Ammon's horn (tissue), 1 donor: ENCODE measurements around the gene MPV17L.
A peak's percentile ranks its signal among the peaks of the same experiment; 100 is the strongest.
"Not testable (repeated sequence)": the region's sequence is repeated elsewhere in the genome, so short reads cannot be mapped to it uniquely, and the experiment has no call there.

Experiments used
- DNase-seq: peaks from one replicate; pipeline ENCODE4 v3.0.0-alpha.2; 2016; ENCODE audit warnings: low spot score

MPV17L gene

GRCh38 chr16:15395631-15396508 lies at the start of gene MPV17L:
Gene MPV17L (plus strand): TSS chr16:15395754. CDS start chr16:15395898, 144 bp downstream.
- DNase-seq: peak; percentile 48

- not testable (repeated sequence) for DNase-seq
Measured at GRCh38 chr16:15348721-15349120, 46.8 kb upstream of the MPV17L start.

- not testable (repeated sequence) for DNase-seq
Measured at GRCh38 chr16:15351251-15351650, 44.3 kb upstream of the MPV17L start.

GRCh38 chr16:15351745-15352144 lies 43.8 kb upstream of the MPV17L start:
- DNase-seq: not testable (repeated sequence)

DNA sequence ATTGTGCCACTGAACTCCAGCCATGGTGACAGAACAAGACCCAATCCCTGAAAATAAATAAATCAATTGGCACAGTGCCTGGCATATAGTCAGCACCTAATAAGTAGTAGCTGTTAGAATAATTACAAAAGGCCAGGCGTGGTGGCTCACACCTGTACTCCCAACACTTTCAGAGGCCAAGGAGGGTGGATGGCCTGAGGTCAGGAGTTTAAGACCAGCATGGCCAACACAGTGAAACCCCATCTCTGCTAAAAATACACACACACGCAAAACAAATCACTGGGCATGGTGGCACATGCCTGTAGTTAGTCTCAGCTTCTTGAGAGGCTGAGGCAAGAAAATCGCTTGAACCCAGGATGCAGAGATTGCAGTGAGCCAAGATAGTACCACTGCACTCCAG lies 42.7 kb upstream of the MPV17L start:
- not testable (repeated sequence) for DNase-seq

- DNase-seq: not testable (repeated sequence)
Measured at GRCh38 chr16:15354846-15355245, 40.7 kb upstream of the MPV17L start.

GRCh38 chr16:15357495-15357894 lies 38.1 kb upstream of the MPV17L start:
- not testable (repeated sequence) for DNase-seq

GRCh38 chr16:15378194-15378593 lies 17.4 kb upstream of the MPV17L start, which contains the start of gene NPIPA5:
Gene NPIPA5 (minus strand): TSS chr16:15378294. CDS start chr16:15378294, 0 bp downstream.
- not testable (repeated sequence) for DNase-seq

DNA sequence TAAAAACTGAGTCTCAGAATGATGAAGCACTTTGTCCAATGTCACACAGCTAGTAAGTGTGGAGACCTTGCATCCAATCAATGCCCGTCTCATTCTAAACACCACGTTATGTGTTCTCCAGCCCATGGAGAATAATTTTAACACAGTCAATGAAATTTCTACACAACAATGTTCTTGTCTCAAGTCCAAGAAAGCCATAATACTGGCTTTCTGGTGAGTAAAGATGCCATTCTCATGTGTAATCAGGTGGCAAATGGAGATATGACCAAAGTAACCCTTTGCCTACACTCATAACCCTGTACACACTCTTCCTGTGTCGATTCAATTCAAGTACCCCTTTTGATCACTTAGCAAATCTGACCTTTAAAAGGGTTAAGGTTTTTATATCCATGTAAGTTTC lies 12.7 kb upstream of the MPV17L start:
- DNase-seq: not testable (repeated sequence)

DNA sequence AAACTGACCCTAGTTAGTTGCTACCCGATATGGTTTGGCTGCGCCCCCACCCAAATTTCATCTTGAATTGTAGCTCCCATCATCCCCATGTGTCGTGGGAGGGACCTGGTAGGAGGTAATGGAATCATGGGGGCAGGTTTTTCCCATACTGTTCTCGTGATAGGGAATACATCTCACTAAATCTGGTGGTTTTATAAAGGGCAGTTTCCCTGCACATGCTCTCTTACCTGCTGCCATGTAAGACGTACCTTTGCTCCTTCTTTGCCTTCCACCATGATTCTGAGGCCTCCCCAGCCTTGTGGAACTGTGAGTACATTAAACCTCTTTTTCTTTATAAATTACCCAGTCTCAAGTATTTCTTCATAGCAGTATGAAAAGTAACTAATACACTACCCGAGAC lies 7.5 kb upstream of the MPV17L start:
- DNase-seq: not testable (repeated sequence)

- not testable (repeated sequence) for DNase-seq
Measured at GRCh38 chr16:15389916-15390315, 5.6 kb upstream of the MPV17L start.

GRCh38 chr16:15393025-15393424 lies 2.5 kb upstream of the MPV17L start:
- not testable (repeated sequence) for DNase-seq

DNA sequence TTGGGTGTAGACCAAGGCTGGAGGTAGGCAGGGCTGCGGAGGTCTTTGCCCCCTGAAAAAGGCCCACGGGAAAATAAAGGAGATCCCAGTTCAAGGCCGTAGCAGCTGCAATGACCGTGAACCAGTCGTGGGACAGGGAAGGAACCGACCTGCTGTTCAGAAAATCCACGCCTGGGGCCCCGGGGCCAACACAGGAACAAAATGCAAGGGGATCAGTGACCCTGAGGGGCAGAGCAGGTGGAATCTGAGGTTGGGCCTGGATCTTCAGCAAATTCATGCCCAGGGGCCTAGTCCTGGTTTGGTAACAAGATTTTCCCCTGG lies 915 bp downstream of the MPV17L start:
- not testable (repeated sequence) for DNase-seq

DNA sequence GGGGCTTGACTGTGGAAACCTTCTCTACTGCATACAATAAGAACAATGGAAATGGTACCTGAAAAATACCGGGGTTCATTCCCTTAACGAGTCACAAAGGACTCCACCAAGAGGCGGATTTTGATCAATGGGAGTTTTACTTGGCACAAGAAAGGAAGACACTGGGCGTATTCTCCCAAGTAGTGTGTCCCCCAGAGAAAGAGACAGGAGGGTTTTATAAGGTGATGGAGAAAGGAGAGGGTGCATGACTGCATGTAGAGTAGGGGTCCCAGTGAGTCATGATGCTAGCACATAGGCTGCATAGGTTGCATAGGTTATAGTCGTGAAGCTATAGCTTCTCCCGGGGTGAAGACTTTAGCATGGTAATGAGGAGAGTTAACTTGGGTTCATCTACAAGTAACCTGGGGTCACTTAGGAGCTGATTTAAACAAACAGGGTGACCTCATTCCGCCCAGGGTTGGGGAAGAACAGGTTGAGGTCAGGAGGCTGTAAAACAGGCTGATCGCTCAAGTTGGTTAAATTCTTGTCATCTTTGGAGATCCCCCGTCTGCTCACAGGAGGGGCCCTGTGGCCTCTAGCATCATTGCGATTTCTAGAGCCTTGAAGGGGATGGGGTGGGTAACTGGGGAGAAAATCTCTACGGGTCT lies 1.5 kb downstream of the MPV17L start:
- no peak for DNase-seq

GRCh38 chr16:15398618-15399316 lies 3.2 kb downstream of the MPV17L start:
- no peak for DNase-seq

- DNase-seq: no peak
Measured at GRCh38 chr16:15399317-15399716, 3.8 kb downstream of the MPV17L start.

DNA sequence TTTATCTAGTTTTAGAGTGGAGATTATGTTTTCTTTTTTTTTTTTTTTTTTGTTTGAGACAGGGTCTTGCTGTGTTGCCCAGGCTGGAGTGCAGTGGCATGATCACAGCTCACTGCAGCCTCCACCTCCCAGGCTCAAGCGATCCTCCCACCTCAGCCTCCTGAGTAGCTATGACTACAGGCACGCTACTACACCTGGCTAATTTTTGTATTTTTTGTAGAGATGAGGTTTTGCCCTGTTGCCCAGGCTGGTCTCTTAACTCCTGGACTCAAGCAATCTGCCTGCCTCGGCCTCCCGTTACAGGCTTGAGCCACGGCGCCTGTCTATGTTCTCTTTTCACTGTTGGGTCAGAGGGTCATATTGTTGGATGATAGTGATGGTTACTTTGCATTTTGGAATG lies 4.8 kb downstream of the MPV17L start:
- DNase-seq: not testable (repeated sequence)

DNA sequence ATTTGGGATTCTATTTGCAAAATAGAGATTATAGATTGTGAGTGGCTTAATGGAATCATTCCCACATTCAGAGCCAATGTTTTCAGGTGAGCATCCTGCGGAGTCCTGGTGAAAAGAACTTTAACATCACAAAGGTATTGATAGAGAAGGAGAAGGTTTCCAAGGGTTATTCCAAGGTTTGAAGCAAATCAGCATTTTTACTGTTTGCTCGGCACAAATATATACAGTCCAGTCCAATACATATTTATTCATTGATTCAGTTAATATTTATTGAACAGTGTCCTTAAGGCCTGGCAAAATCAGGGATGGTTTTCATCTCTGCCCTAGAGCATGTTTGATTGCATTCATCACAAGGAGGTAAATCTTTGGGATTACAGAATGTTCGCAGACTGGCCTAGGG lies 6.4 kb downstream of the MPV17L start:
- no peak for DNase-seq

DNA sequence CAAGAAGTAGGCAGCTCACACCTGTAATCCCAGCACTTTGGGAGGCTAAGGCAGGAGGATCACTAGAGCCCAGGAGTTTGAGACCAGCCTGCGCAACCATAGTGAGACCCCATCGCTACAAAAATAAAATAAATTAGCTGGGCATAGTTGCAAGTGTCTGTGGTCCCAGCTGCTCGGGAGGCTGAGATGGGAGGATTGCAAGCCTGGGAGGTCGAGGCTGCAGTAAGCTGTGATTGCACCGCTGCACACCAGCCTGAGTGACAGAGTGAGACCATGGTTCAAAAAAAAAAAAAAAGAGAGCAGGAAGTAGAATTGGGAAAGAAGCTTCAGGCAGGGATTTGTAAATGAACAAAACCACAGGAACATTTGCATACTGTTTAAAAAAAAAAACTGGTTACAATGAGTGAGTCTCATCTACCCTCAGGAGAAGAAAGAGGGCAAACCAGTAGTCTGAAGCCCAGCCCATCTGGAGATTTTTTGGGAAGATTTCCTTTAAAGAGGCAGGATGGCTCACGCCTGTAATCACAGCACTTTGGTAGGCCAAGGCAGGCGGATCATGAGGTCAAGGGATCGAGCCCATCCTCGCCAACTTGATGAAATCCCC lies 7.9 kb downstream of the MPV17L start:
- no peak for DNase-seq

DNA sequence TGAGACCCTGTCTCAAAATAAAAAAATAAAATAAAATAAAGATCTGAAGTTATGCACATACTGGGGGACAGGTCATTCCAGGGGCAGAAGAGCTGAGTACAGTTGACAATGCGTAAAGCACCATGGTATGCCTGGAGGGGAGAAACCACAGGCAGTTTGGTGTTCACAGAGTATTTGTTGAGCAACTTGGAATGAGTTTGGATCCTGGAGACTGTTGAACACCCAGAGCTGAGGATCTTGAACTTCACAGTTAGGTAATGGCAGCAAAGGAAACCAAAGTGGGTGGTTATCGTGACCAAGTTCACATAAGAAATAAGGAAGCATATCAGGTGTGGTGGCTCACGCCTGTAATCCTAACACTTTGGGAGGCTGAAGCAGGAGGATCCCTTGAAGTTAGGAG lies 8.5 kb downstream of the MPV17L start:
- DNase-seq: not testable (repeated sequence)

GRCh38 chr16:15404792-15405191 lies 9.2 kb downstream of the MPV17L start:
- peak; percentile 3 for DNase-seq

GRCh38 chr16:15407756-15408155 lies 12.2 kb downstream of the MPV17L start:
- not testable (repeated sequence) for DNase-seq
